Transverse colon (tissue), 4 donors: Measurements from ENCODE around the gene KCNAB2.

Experiments
- POLR2AphosphoS5 ChIP-seq, 3 donors: sonication (generic); formaldehyde crosslinking; IDR thresholded peaks; one replicate each; pipeline ENCODE4 v1.6.1; 2016; ENCODE audit warnings: antibody characterized with exemption in 3 of 3
- TF ChIP-seq, protein P1 (sequence below), 5 experiments: fragments of 200-600 bp in 3 of 5; fragments of 450-650 bp in 2 of 5; sonication (generic) in 3 of 5; IDR thresholded peaks; 1 replicate in 2 of 5; 2 replicates in 3 of 5; pipeline ENCODE4 v1.5.1; 2016 to 2017; ENCODE audit warnings: antibody characterized with exemption in 5 of 5, inconsistent platforms in 3 of 5, mild to moderate bottlenecking in 2 of 5, moderate library complexity in 1 of 5

DNA sequence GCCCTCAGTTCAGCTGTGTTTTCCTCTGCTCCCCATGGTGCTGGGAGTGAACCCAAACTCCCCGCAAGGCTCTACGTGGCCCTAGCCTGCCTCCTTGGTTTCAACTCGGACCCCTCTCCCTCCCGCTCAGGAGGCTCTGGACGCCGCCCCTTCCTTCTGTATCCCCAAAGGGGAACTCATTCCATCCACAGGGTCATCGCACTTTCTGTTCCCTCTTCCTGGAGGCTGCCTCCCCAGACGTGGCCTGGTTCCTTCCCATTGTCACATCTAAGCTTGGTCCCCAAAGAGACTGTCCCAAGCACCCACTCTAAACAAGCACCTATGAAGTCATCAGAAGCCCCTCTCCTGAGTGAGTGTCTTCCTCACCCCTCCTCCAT lies 10.9 kb downstream of the KCNAB2 start:
- TF ChIP-seq, protein P1, sequence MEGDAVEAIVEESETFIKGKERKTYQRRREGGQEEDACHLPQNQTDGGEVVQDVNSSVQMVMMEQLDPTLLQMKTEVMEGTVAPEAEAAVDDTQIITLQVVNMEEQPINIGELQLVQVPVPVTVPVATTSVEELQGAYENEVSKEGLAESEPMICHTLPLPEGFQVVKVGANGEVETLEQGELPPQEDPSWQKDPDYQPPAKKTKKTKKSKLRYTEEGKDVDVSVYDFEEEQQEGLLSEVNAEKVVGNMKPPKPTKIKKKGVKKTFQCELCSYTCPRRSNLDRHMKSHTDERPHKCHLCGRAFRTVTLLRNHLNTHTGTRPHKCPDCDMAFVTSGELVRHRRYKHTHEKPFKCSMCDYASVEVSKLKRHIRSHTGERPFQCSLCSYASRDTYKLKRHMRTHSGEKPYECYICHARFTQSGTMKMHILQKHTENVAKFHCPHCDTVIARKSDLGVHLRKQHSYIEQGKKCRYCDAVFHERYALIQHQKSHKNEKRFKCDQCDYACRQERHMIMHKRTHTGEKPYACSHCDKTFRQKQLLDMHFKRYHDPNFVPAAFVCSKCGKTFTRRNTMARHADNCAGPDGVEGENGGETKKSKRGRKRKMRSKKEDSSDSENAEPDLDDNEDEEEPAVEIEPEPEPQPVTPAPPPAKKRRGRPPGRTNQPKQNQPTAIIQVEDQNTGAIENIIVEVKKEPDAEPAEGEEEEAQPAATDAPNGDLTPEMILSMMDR (IDR thresholded peaks at IDR 0.05), result no peak
- no peak for TF ChIP-seq POLR2AphosphoS5 (IDR thresholded peaks at IDR 0.05)
